GM23248 (cell line): Measurements from ENCODE around the gene MRPL10. TPM values are rescaled to one million over a fixed set of nuclear protein-coding genes. Genes with fewer than 3 reads are reported as not detected.
"Not testable (repeated sequence)": the region's sequence is repeated elsewhere in the genome, so short reads cannot be mapped to it uniquely, and the experiment has no call there.

Source experiments
- DNase-seq: peaks from one replicate; pipeline ENCODE4 v3.0.0-alpha.2; 2015
- H2AFZ ChIP-seq: fragments of 200-600 bp; sonication (generic); 2 replicates; pipeline ENCODE4 v1.6.1; 2016; ENCODE audit warnings: antibody characterized with exemption
- H3F3A ChIP-seq: fragments of 200-600 bp; sonication (generic); 2 replicates; pipeline ENCODE4 v1.6.1; 2016; ENCODE audit warnings: mild to moderate bottlenecking, antibody characterized with exemption, mixed run types; ENCODE audit not compliant: insufficient read depth
- H3K27ac ChIP-seq: fragments of 200-600 bp; sonication (generic); 2 replicates; pipeline ENCODE4 v1.5.1; 2016; ENCODE audit warnings: mild to moderate bottlenecking
- H3K27me3 ChIP-seq: fragments of 200-600 bp; sonication (generic); replicated peaks from 2 replicates; pipeline ENCODE4 v1.6.1; 2016; ENCODE audit warnings: mild to moderate bottlenecking; ENCODE audit not compliant: insufficient read depth
- H3K36me3 ChIP-seq: fragments of 200-600 bp; sonication (generic); 2 replicates; pipeline ENCODE4 v1.6.1; 2016; ENCODE audit warnings: low read depth, mild to moderate bottlenecking
- H3K4me1 ChIP-seq: fragments of 200-600 bp; sonication (generic); 2 replicates; pipeline ENCODE4 v1.6.1; 2016; ENCODE audit warnings: mild to moderate bottlenecking; ENCODE audit not compliant: insufficient read depth
- H3K4me2 ChIP-seq: fragments of 200-600 bp; sonication (generic); one replicate; pipeline ENCODE4 v1.6.1; 2016; ENCODE audit warnings: mild to moderate bottlenecking; ENCODE audit not compliant: unreplicated experiment
- H3K4me3 ChIP-seq: fragments of 200-600 bp; sonication (generic); 2 replicates; pipeline ENCODE4 v1.5.1; 2016; ENCODE audit warnings: mild to moderate bottlenecking
- H3K79me2 ChIP-seq: fragments of 200-600 bp; sonication (generic); 2 replicates; pipeline ENCODE4 v1.6.1; 2016; ENCODE audit warnings: mild to moderate bottlenecking; ENCODE audit not compliant: insufficient read depth
- H3K9ac ChIP-seq: fragments of 200-600 bp; sonication (generic); 2 replicates; pipeline ENCODE4 v1.6.1; 2016; ENCODE audit warnings: mild to moderate bottlenecking
- H3K9me2 ChIP-seq: fragments of 200-600 bp; sonication (generic); 2 replicates; pipeline ENCODE4 v1.6.1; 2016; ENCODE audit warnings: mixed run types, mild to moderate bottlenecking, moderate library complexity; ENCODE audit not compliant: insufficient read depth
- H3K9me3 ChIP-seq: fragments of 200-600 bp; sonication (generic); one replicate; pipeline ENCODE4 v1.6.1; 2017; ENCODE audit warnings: low read depth
- H4K20me1 ChIP-seq: fragments of 200-600 bp; sonication (generic); 2 replicates; pipeline ENCODE4 v1.6.0; 2016; ENCODE audit not compliant: insufficient read depth
- EZH2 ChIP-seq: fragments of 200-600 bp; sonication (generic); IDR thresholded peaks from 2 replicates; pipeline ENCODE4 v1.6.1; 2018; ENCODE audit warnings: antibody characterized with exemption, mild to moderate bottlenecking; ENCODE audit not compliant: insufficient read depth, poor library complexity, severe bottlenecking
- EZH2phosphoT487 ChIP-seq: fragments of 200-600 bp; sonication (generic); IDR thresholded peaks from 2 replicates; pipeline ENCODE4 v1.6.1; 2018; ENCODE audit warnings: antibody characterized with exemption, moderate library complexity, mild to moderate bottlenecking, low read depth; ENCODE audit not compliant: insufficient read depth
- WGBS, 2 experiments: methylation state at CpG; one replicate each; pipeline ENCODE4 v1.1.6; 2015 to 2017; ENCODE audit warnings: low lambda C conversion rate in 2 of 2, low coverage in 1 of 2; ENCODE audit errors: missing lambda C conversion rate in 2 of 2; 5-methylcytosine and 5-hydroxymethylcytosine counted together
- in situ Hi-C: fragments of 300-500 bp; cut with MboI; formaldehyde crosslinking; loops from 2 replicates; pipeline ENCODE4 v1.15.0; 2020
- polyA plus RNA-seq: library from polyadenylated mRNA; unstranded; fragments of >200 nt; fragmentation: Nextera tagmentation; extraction: Ambion mirVana; gene quantifications from 2 replicates; pipeline ENCODE4 v1.2.1, GENCODE V29; 2016
- total RNA-seq: library from RNA; depleted of rRNA; stranded (reverse); fragments of >200 nt; shearing (Covaris generic); gene quantifications from 2 replicates; pipeline ENCODE4 v1.2.3, GENCODE V29; 2014; rRNA removed

MRPL10 gene
- total and polyA plus RNA-seq, 2 experiments from 2014 or later = 30.6 to 37.3 TPM

- Histone ChIP-seq H3K9ac (no peak overlapping the region), H3K27me3 (peaks cover 59% of the 10 kb centered on the region)
Measured at GRCh38 chr17:47776330-47777197, 54.8 kb downstream of the MRPL10 start.

DNA sequence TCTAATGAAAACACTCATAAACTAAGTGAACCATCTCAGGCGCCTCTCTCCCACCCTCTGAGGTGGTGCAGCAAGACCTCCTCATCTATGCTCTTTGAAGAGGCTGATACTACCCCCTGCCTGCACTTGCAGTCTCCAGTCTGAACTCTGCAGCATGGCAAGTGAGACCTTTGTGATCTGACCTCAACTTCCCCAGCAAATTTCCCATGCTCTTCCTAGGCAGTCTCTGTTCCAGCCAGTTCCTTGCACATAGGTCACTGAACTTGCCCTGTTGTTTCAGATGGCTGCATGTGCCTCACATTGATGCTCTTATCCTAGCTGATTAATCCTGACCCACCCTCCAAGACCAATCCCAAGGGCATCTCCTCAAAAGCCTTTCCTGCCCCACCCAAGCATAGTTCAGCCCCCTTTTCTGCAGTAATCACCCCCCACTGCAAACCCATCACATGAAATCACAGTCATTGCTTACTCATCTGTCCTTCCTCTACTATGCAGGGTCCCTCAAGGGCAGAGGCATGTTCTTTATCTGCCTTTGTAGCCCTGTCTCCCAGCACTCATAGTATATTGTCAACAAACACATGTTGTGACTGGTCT is 56.3 kb downstream of the MRPL10 start:
- no peak overlapping the region for H3K27ac ChIP-seq
- DNase-seq = no peak
- no peaks in the 10 kb centered on the region for H3K9me3 ChIP-seq
- no peaks in the 10 kb centered on the region for H3K9me2 ChIP-seq
- peaks cover 47% of the 10 kb centered on the region for H3K27me3 ChIP-seq
- no peaks in the 10 kb centered on the region for H3K4me1 ChIP-seq
- in situ Hi-C loops = no loop called here
- H4K20me1 ChIP-seq = no peaks in the 10 kb centered on the region
- H3K4me3 ChIP-seq = no peak overlapping the region
- 75 to 87% methylated on average over 1 of the region's 1 CpG for WGBS, 2 experiments
- H3K4me2 ChIP-seq = no peak overlapping the region
- no peaks in the 10 kb centered on the region for H3F3A ChIP-seq
- TF ChIP-seq EZH2 = no peak
- TF ChIP-seq EZH2phosphoT487 = no peak
- H3K79me2 ChIP-seq = no peaks in the 10 kb centered on the region
- no peak overlapping the region for H2AFZ ChIP-seq
- no peaks in the 10 kb centered on the region for H3K36me3 ChIP-seq
- H3K9ac ChIP-seq = no peak overlapping the region

More at GRCh38 chr17:47776330-47777197, 54.8 kb downstream of the MRPL10 start:
- Histone ChIP-seq H3K4me2 (no peak overlapping the region), H3F3A (no peaks in the 10 kb centered on the region), H2AFZ (no peak overlapping the region), H3K4me1 (no peaks in the 10 kb centered on the region), H3K27ac (no peak overlapping the region), H3K9me2 (no peaks in the 10 kb centered on the region), H3K9me3 (no peaks in the 10 kb centered on the region), H3K36me3 (no peaks in the 10 kb centered on the region), H3K79me2 (no peaks in the 10 kb centered on the region), H4K20me1 (no peaks in the 10 kb centered on the region), H3K4me3 (no peak overlapping the region)
- no peak for TF ChIP-seq EZH2phosphoT487
- no peak for TF ChIP-seq EZH2
- WGBS, 2 experiments = 38% methylated on average over 13 to 14 of the region's 14 CpGs
- DNase-seq = peak; percentile 66
- in situ Hi-C loops = no loop called here

GRCh38 chr17:47774331-47774730 is 57.0 kb downstream of the MRPL10 start:
- H3K36me3 ChIP-seq = no peaks in the 10 kb centered on the region
- in situ Hi-C loops = no loop called here
- WGBS, 2 experiments = 46 to 53% methylated on average over 4 of the region's 4 CpGs
- H3K79me2 ChIP-seq = no peaks in the 10 kb centered on the region
- H3K4me3 ChIP-seq = no peak overlapping the region
- no peaks in the 10 kb centered on the region for H3K9me3 ChIP-seq
- no peak overlapping the region for H3K4me2 ChIP-seq
- H3K9me2 ChIP-seq = no peaks in the 10 kb centered on the region
- peaks cover 42% of the 10 kb centered on the region for H3K27me3 ChIP-seq
- no peak overlapping the region for H3K27ac ChIP-seq
- H3K4me1 ChIP-seq = no peaks in the 10 kb centered on the region
- H3K9ac ChIP-seq = no peak overlapping the region
- H2AFZ ChIP-seq = no peak overlapping the region
- DNase-seq = no peak
- H3F3A ChIP-seq = no peaks in the 10 kb centered on the region
- no peaks in the 10 kb centered on the region for H4K20me1 ChIP-seq
- no peak for TF ChIP-seq EZH2
- no peak for TF ChIP-seq EZH2phosphoT487

GRCh38 chr17:47773649-47774048 is 57.7 kb downstream of the MRPL10 start:
- in situ Hi-C loops, H3K4me2 ChIP-seq, H3K4me1 ChIP-seq, H4K20me1 ChIP-seq, H3K27ac ChIP-seq, H3K9ac ChIP-seq, H2AFZ ChIP-seq, DNase-seq, H3K79me2 ChIP-seq, H3F3A ChIP-seq, H3K4me3 ChIP-seq, H3K9me3 ChIP-seq, H3K9me2 ChIP-seq, H3K36me3 ChIP-seq: not testable (repeated sequence)
- peaks cover 40% of the 10 kb centered on the region for H3K27me3 ChIP-seq
- 68 to 77% methylated on average over 3 to 9 of the region's 9 CpGs for WGBS, 2 experiments

Other genes starting within 250 kb of the MRPL10 start
- gene KPNB1, start 181.6 kb downstream of the MRPL10 start, total RNA-seq = 421 and 423 TPM in 2 replicates
- gene KPNB1, start 181.6 kb downstream of the MRPL10 start, polyA plus RNA-seq = 54.5 and 59.5 TPM in 2 replicates
- 12.3 and 25.8 TPM in 2 replicates for gene TBKBP1, start 137.4 kb downstream of the MRPL10 start, total RNA-seq
- 1.1 and 1.2 TPM in 2 replicates for gene TBKBP1, start 137.4 kb downstream of the MRPL10 start, polyA plus RNA-seq
- gene TBX21, start 98.3 kb downstream of the MRPL10 start, total RNA-seq = not detected in 2 replicates
- gene TBX21, start 98.3 kb downstream of the MRPL10 start, polyA plus RNA-seq = not detected in 2 replicates
- 2.5 and 5.0 TPM in 2 replicates for gene OSBPL7, start 9.7 kb downstream of the MRPL10 start, total RNA-seq
- 1.4 and 2.0 TPM in 2 replicates for gene OSBPL7, start 9.7 kb downstream of the MRPL10 start, polyA plus RNA-seq
- gene LRRC46, start 129 bp upstream of the MRPL10 start, total RNA-seq = not detected in 2 replicates
- gene LRRC46, start 129 bp upstream of the MRPL10 start, polyA plus RNA-seq = 0.82 and 0.95 TPM in 2 replicates
- gene SCRN2, start 9.7 kb upstream of the MRPL10 start, total RNA-seq = 36.3 and 41.2 TPM in 2 replicates
- gene SCRN2, start 9.7 kb upstream of the MRPL10 start, polyA plus RNA-seq = 38.6 and 39.5 TPM in 2 replicates
- gene SP6, start 19.6 kb upstream of the MRPL10 start, total RNA-seq = not detected in 2 replicates
- not detected in 2 replicates for gene SP6, start 19.6 kb upstream of the MRPL10 start, polyA plus RNA-seq
- 2.5 and 3.2 TPM in 2 replicates for gene SP2, start 64.7 kb upstream of the MRPL10 start, total RNA-seq
- 13.6 and 14.2 TPM in 2 replicates for gene SP2, start 64.7 kb upstream of the MRPL10 start, polyA plus RNA-seq
- gene PNPO, start 110.0 kb upstream of the MRPL10 start, total RNA-seq = 44.7 and 53.7 TPM in 2 replicates
- gene PNPO, start 110.0 kb upstream of the MRPL10 start, polyA plus RNA-seq = 20.0 and 22.7 TPM in 2 replicates
- not detected in 2 replicates for gene PRR15L, start 126.3 kb upstream of the MRPL10 start, total RNA-seq
- 0.16 TPM in 1 of 2 replicates, not detected in the other for gene PRR15L, start 126.3 kb upstream of the MRPL10 start, polyA plus RNA-seq
- gene CDK5RAP3, start 139.6 kb upstream of the MRPL10 start, total RNA-seq = 61.7 and 80.8 TPM in 2 replicates
- 81.6 and 92.2 TPM in 2 replicates for gene CDK5RAP3, start 139.6 kb upstream of the MRPL10 start, polyA plus RNA-seq
- gene COPZ2, start 206.3 kb upstream of the MRPL10 start, total RNA-seq = 148 and 179 TPM in 2 replicates
- gene COPZ2, start 206.3 kb upstream of the MRPL10 start, polyA plus RNA-seq = 399 and 401 TPM in 2 replicates
- 65.6 and 66.4 TPM in 2 replicates for gene NFE2L1, start 216.8 kb upstream of the MRPL10 start, total RNA-seq
- 28.0 and 31.4 TPM in 2 replicates for gene NFE2L1, start 216.8 kb upstream of the MRPL10 start, polyA plus RNA-seq